HCT116 (cell line): ENCODE data around the gene STIM1. TPM values are rescaled to one million over a fixed set of nuclear protein-coding genes. Genes with fewer than 3 reads are reported as not detected.
"Not testable (repeated sequence)": the region's sequence is repeated elsewhere in the genome, so short reads cannot be mapped to it uniquely, and the experiment has no call there.

ENCODE experiments used
- ATAC-seq: fragments of 200-7000 bp; cut with Tn5 transposase; 2 replicates; pipeline ENCODE4 v1.9.1; 2020; ENCODE audit warnings: mild to moderate bottlenecking, moderate library complexity
- BruUV-seq: library from RNA; stranded (reverse); fragments of 400-500 nt; replicated peaks from 2 replicates; lab custom pipeline; 2021; lab: Mats Ljungman, UMichigan
- CTCF ChIA-PET: fragments of 300-600 bp; sonication (Branson Sonifier 250); formaldehyde crosslinking; loops from one replicate; lab custom pipeline; 2021; ENCODE audit warnings: antibody characterized with exemption; lab: Charles Lee
- POLR2A ChIA-PET: fragments of 300-600, 350-600 bp; sonication (Branson Sonifier 250); formaldehyde crosslinking; loops from one replicate; lab custom pipeline; 2021; ENCODE audit warnings: antibody characterized with exemption; lab: Charles Lee
- RAD21 ChIA-PET, 2 experiments: fragments of 300-600 bp; sonication (Branson Sonifier 250); formaldehyde crosslinking; loops; one replicate each; lab custom pipeline; 2023; ENCODE audit warnings: low total read pairs in 2 of 2; ENCODE audit not compliant: uncharacterized antibody in 2 of 2, unreplicated experiment in 2 of 2, low non-redundant PET in 1 of 2; lab: Charles Lee
- DNase-seq: peaks from one replicate; pipeline ENCODE4 v3.0.0-alpha.2; 2010; ENCODE audit warnings: low read depth, low spot score
- H2AFZ ChIP-seq: fragments of 200-600 bp; shearing (Covaris generic), sonication (generic); 2 replicates; pipeline ENCODE4 v1.6.1; 2017; ENCODE audit warnings: low read depth, mixed run types, mixed read lengths, antibody characterized with exemption, low read length; ENCODE audit not compliant: poor library complexity, severe bottlenecking
- H3K27ac ChIP-seq: 2 replicates; pipeline ENCODE4 v1.5.1; 2012; ENCODE audit warnings: low read depth, low read length
- H3K27me3 ChIP-seq: fragments of 200-600 bp; sonication (generic); 2 replicates; pipeline ENCODE4 v1.6.1; 2016; ENCODE audit warnings: mixed run types, low read length, mixed read lengths; ENCODE audit not compliant: insufficient read depth
- H3K36me3 ChIP-seq, 2 experiments: fragments of 200-500 bp in 1 of 2; fragments of 200-600 bp in 1 of 2; sonication (Bioruptor generic) in 1 of 2; sonication (generic) in 1 of 2; 2 replicates each; pipeline versions ENCODE4 v1.5.1 to v1.6.1; 2014 to 2016; ENCODE audit warnings: low read length in 2 of 2, inconsistent platforms in 1 of 2, mixed read lengths in 1 of 2, mixed run types in 1 of 2; ENCODE audit not compliant: insufficient read depth in 2 of 2, control insufficient read depth in 1 of 2
- H3K4me1 ChIP-seq, 2 experiments: fragments of 200-600 bp in 1 of 2; sonication (generic) in 1 of 2; 2 replicates each; pipeline versions ENCODE4 v1.5.1 to v1.6.1; 2012 to 2017; ENCODE audit warnings: low read length in 2 of 2, inconsistent platforms in 1 of 2, mild to moderate bottlenecking in 1 of 2, mixed read lengths in 1 of 2, mixed run types in 1 of 2, moderate library complexity in 1 of 2; ENCODE audit not compliant: insufficient read depth in 2 of 2, control insufficient read depth in 1 of 2
- H3K4me2 ChIP-seq: fragments of 200-600 bp; sonication (generic); 2 replicates; pipeline ENCODE4 v1.6.1; 2017; ENCODE audit warnings: mixed run types, low read length, mixed read lengths
- H3K4me3 ChIP-seq, 2 experiments: fragments of 200-600 bp in 1 of 2; sonication (generic) in 1 of 2; replicated peaks in 1 of 2; 2 replicates each; pipeline ENCODE4 v1.5.1; 2011 to 2016; ENCODE audit warnings: low read length in 2 of 2, control low read depth in 1 of 2, low read depth in 1 of 2, mild to moderate bottlenecking in 1 of 2, mixed read lengths in 1 of 2, mixed run types in 1 of 2
- H3K79me2 ChIP-seq: fragments of 200-600 bp; sonication (generic); 2 replicates; pipeline ENCODE4 v1.6.1; 2017; ENCODE audit warnings: mild to moderate bottlenecking, mixed run types, low read length, moderate library complexity, mixed read lengths; ENCODE audit not compliant: insufficient read depth
- H3K9ac ChIP-seq: fragments of 200-600 bp; sonication (generic); 2 replicates; pipeline ENCODE4 v1.6.1; 2016; ENCODE audit warnings: low read length, mixed read lengths
- H3K9me2 ChIP-seq: fragments of 200-600 bp; sonication (generic), shearing (Covaris generic); 2 replicates; pipeline ENCODE4 v1.6.1; 2017; ENCODE audit warnings: mixed run types, mild to moderate bottlenecking, moderate library complexity; ENCODE audit not compliant: insufficient read depth
- H3K9me3 ChIP-seq, 2 experiments: fragments of 200-500 bp in 1 of 2; fragments of 200-600 bp in 1 of 2; sonication (Bioruptor generic) in 1 of 2; sonication (generic) in 1 of 2; 2 replicates each; pipeline ENCODE4 v1.6.1; 2014 to 2017; ENCODE audit warnings: low read length in 2 of 2, mixed read lengths in 2 of 2, inconsistent platforms in 1 of 2, low read depth in 1 of 2, mild to moderate bottlenecking in 1 of 2, mixed run types in 1 of 2, moderate library complexity in 1 of 2; ENCODE audit not compliant: control insufficient read depth in 1 of 2, insufficient read depth in 1 of 2
- H4K20me1 ChIP-seq: fragments of 200-600 bp; sonication (generic), shearing (Covaris generic); 2 replicates; pipeline ENCODE4 v1.6.1; 2017; ENCODE audit warnings: mixed run types, mild to moderate bottlenecking, moderate library complexity; ENCODE audit not compliant: insufficient read depth
- CBX3 ChIP-seq: IDR thresholded peaks from 2 replicates; pipeline ENCODE4 v1.6.1; 2012; ENCODE audit warnings: low read depth
- EGR1 ChIP-seq: IDR thresholded peaks from 2 replicates; pipeline ENCODE4 v1.6.1; 2012; ENCODE audit warnings: low read depth
- EZH2 ChIP-seq: fragments of 200-600 bp; sonication (generic); IDR thresholded peaks from 2 replicates; pipeline ENCODE4 v1.6.1; 2017; ENCODE audit warnings: antibody characterized with exemption, mixed run types
- FOSL1 ChIP-seq: IDR thresholded peaks from 2 replicates; pipeline ENCODE4 v1.6.1; 2012; ENCODE audit warnings: low read depth
- SIN3A ChIP-seq: IDR thresholded peaks from 2 replicates; pipeline ENCODE4 v1.6.1; 2012; ENCODE audit warnings: low read depth
- ZFX ChIP-seq: fragments of 450-650 bp; IDR thresholded peaks from 2 replicates; pipeline ENCODE4 v1.6.1; 2017
- intact Hi-C: fragments of 100-400 bp; cut with micrococcal nuclease; formaldehyde crosslinking; loops from 2 replicates; pipeline ENCODE4 v1.10.0; 2022
- total RNA-seq: library from RNA; stranded (reverse); gene quantifications from one replicate; pipeline ENCODE4 v1.2.1, GENCODE V29; 2021; ENCODE audit not compliant: unreplicated experiment
- TF ChIP-seq, protein P1 (sequence below): IDR thresholded peaks from 2 replicates; pipeline ENCODE4 v1.6.1; 2012

The STIM1 gene
- total RNA-seq, 1 experiment from 2014 or later: 22.3 TPM

GRCh38 chr11:3860375-3860774 lies 4.9 kb downstream of the STIM1 start:
- DNase-seq: no peak
- intact Hi-C loops: no loop called here
- POLR2A ChIA-PET: interaction anchor here (0.6 kb wide), 1 partner anchor 8 kb away, joined by 3 read pairs; no protein-coding TSS in a partner anchor
- Histone ChIP-seq H2AFZ (no peak overlapping the region), H3K4me1 (peaks cover 9 to 31% of the 10 kb centered on the region in 2 experiments; a peak in 3 of 4 replicates), H3K9me3 (no peaks in the 10 kb centered on the region), H3K27ac (no peak overlapping the region), H4K20me1 (no peaks in the 10 kb centered on the region), H3K4me3 (no peak overlapping the region), H3K79me2 (peaks cover 3% of the 10 kb centered on the region; the same call in 1 of the 2 replicates), H3K4me2 (peak overlapping the region; percentile 4; the same call in 1 of the 2 replicates), H3K27me3 (no peaks in the 10 kb centered on the region), H3K9me2 (no peaks in the 10 kb centered on the region), H3K9ac (no peak overlapping the region), H3K36me3 (no peaks in the 10 kb centered on the region)
- ATAC-seq: no peak
- TF ChIP-seq ZFX: no peak
- TF ChIP-seq CBX3: no peak
- TF ChIP-seq FOSL1: no peak
- TF ChIP-seq EGR1: no peak
- TF ChIP-seq SIN3A: no peak
- TF ChIP-seq, protein P1, sequence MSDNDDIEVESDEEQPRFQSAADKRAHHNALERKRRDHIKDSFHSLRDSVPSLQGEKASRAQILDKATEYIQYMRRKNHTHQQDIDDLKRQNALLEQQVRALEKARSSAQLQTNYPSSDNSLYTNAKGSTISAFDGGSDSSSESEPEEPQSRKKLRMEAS: no peak
- TF ChIP-seq EZH2: no peak
- no TSS peak for BruUV-seq
- CTCF ChIA-PET: interaction anchor here (2.0 to 2.3 kb wide), 2 partner anchors 11 to 19 kb away, joined by 9 to 10 read pairs; partner anchors contain the start of gene RHOG
- RAD21 ChIA-PET: no interaction called here

DNA sequence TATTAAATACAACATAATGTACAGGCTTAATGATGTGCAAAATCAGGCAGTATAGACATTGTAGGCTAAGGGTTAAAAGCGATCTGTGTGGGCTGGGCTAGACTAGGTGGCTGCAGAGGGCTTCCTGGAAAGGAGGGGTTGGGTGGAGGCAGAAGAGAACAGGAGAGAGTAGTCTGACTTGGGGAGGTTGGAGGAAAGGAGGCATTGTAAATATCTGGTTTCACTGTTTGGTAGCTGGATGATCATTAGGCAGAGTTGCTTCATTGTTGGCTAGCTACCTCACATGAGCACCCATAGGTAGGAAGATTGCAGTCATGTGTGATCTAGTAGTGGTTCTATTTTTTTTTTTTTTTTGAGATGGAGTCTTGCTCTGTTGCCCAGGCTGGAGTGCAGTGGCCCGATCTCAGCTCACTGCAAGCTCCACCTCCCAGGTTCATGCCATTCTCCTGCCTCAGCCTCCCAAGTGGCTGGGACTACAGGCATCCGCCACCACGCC lies 5.5 kb downstream of the STIM1 start:
- H3K36me3 ChIP-seq, H4K20me1 ChIP-seq, intact Hi-C loops, H3K9me2 ChIP-seq, H3K27ac ChIP-seq, BruUV-seq, DNase-seq, H3K9me3 ChIP-seq, H2AFZ ChIP-seq, CTCF ChIA-PET, H3K4me3 ChIP-seq, POLR2A ChIA-PET, H3K9ac ChIP-seq, H3K27me3 ChIP-seq, RAD21 ChIA-PET, H3K79me2 ChIP-seq, ATAC-seq: not testable (repeated sequence)
- H3K4me1 ChIP-seq: peaks cover 9 to 31% of the 10 kb centered on the region in 2 experiments; a peak in 3 of 4 replicates
- peak overlapping the region; percentile 4; the same call in 1 of the 2 replicates for H3K4me2 ChIP-seq
